AG04450 (cell line): Measurements from ENCODE around the gene PCDHGA6. TPM values are rescaled to one million over a fixed set of nuclear protein-coding genes. Genes with fewer than 3 reads are reported as not detected.

Experiments
- CTCF ChIA-PET: fragments of 300-600, 350-600 bp; formaldehyde crosslinking; extraction: SDS; loops from one replicate; lab custom pipeline; 2022; ENCODE audit warnings: antibody characterized with exemption, inconsistent platforms; lab: Charles Lee
- POLR2A ChIA-PET: fragments of 350-600 bp; formaldehyde crosslinking; extraction: SDS; loops from one replicate; lab custom pipeline; 2021; ENCODE audit warnings: antibody characterized with exemption, inconsistent platforms; lab: Yijun Ruan, JAX
- DNase-seq: peaks from one replicate; pipeline ENCODE4 v3.0.0-alpha.2; 2011; ENCODE audit warnings: low read depth, low spot score
- H3K27ac ChIP-seq: one replicate; pipeline ENCODE4 v1.5.1; 2012; ENCODE audit warnings: low read depth, low read length, control low read depth
- H3K27me3 ChIP-seq: one replicate; pipeline ENCODE4 v1.6.0; 2012; ENCODE audit warnings: low read length; ENCODE audit not compliant: control insufficient read depth, insufficient read depth
- H3K4me3 ChIP-seq: 2 replicates; pipeline ENCODE4 v1.5.1; 2011; ENCODE audit warnings: mild to moderate bottlenecking, low read depth, low read length, control low read depth
- H3K9me3 ChIP-seq: 2 replicates; pipeline ENCODE4 v1.5.1; 2012; ENCODE audit warnings: low read length; ENCODE audit not compliant: control insufficient read depth, insufficient read depth
- polyA plus RNA-seq: library from polyadenylated mRNA; depleted of rRNA; stranded (reverse); fragments of >200 nt; gene quantifications from 2 replicates; pipeline ENCODE4 v1.2.3, GENCODE V29; 2011
- TF ChIP-seq, protein P1 (sequence below): IDR thresholded peaks from 2 replicates; pipeline ENCODE4 v1.5.1; 2011; ENCODE audit warnings: low read depth, low read length, control low read depth, inconsistent platforms

Gene PCDHGA6
- polyA plus RNA-seq, 1 experiment: 4.8 TPM

DNA sequence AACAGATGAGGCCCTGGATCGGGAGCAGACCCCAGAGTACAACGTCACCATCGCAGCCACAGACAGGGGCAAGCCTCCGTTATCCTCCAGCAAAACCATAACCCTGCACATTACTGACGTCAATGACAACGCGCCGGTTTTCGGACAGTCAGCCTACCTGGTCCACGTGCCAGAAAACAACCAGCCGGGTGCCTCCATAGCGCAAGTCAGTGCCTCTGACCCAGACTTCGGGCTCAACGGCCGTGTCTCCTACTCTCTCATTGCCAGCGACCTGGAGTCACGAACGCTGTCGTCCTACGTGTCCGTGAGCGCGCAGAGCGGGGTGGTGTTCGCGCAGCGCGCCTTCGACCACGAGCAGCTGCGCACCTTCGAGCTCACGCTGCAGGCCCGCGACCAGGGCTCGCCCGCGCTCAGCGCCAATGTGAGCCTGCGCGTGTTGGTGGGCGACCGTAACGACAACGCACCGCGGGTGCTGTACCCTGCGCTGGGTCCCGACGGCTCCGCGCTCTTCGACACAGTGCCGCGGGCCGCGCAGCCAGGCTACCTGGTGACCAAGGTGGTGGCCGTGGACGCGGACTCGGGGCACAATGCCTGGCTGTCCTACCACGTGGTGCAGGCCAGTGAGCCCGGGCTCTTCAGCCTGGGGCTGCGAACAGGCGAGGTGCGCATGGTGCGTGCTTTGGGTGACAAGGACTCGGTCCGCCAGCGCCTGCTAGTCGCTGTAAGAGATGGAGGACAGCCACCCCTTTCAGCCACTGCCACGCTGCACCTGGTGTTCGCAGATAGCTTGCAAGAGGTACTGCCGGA, 45.6 kb downstream of the PCDHGA6 start:
- POLR2A ChIA-PET: interaction anchor here (0.6 kb wide), 1 partner anchor 99 kb away, joined by 4 read pairs; no protein-coding TSS in a partner anchor
- no peak overlapping the region for H3K4me3 ChIP-seq

DNA sequence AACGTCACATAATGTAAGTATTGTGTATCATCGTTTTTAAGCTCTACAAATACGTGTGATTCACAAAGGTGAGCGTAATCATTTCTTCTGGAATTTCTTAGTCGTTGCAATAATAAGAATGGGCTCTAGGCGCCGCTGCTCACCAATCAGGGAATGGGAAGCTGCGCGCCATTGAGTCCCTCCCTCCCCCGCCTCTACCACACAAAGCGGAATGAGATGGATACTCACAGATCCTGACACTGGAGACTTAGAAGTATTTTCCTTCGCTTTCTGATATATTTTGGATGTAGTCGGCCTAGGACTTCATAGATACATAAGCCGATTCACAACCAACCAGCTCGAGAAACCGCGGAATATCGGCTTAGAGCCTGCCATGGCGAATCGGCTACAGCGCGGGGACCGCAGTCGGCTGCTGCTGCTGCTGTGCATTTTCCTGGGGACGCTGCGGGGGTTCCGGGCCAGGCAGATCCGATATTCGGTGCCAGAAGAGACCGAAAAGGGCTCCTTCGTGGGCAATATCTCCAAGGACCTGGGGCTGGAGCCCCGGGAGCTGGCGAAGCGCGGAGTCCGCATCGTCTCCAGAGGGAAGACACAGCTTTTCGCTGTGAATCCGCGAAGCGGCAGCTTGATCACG, 47.3 kb downstream of the PCDHGA6 start, which contains the start of gene PCDHGA11:
Gene PCDHGA11, plus strand, starts transcription at position 197 of the 634 bp plus-strand sequence. Its CDS starts 177 bp downstream, at position 374.
- peaks cover 60% of the 10 kb centered on the region for H3K9me3 ChIP-seq
- CTCF ChIA-PET: interaction anchor here (0.7 to 7.6 kb wide), 13 partner anchors 9 to 146 kb away, joined by 3 to 106 read pairs (median 5); partner anchors contain the start of genes PCDHGA10, PCDHGA12, PCDHGB3 and PCDHGC3
- H3K27me3 ChIP-seq: no peaks in the 10 kb centered on the region
- POLR2A ChIA-PET: interaction anchor here (1.0 kb wide), 1 partner anchor 54 kb away, joined by 4 read pairs; no protein-coding TSS in a partner anchor
- TF ChIP-seq, protein P1, sequence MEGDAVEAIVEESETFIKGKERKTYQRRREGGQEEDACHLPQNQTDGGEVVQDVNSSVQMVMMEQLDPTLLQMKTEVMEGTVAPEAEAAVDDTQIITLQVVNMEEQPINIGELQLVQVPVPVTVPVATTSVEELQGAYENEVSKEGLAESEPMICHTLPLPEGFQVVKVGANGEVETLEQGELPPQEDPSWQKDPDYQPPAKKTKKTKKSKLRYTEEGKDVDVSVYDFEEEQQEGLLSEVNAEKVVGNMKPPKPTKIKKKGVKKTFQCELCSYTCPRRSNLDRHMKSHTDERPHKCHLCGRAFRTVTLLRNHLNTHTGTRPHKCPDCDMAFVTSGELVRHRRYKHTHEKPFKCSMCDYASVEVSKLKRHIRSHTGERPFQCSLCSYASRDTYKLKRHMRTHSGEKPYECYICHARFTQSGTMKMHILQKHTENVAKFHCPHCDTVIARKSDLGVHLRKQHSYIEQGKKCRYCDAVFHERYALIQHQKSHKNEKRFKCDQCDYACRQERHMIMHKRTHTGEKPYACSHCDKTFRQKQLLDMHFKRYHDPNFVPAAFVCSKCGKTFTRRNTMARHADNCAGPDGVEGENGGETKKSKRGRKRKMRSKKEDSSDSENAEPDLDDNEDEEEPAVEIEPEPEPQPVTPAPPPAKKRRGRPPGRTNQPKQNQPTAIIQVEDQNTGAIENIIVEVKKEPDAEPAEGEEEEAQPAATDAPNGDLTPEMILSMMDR: peak; percentile 54
- H3K4me3 ChIP-seq: peak within 1 kb of the TSS; percentile 50
- peak within 1 kb of the TSS; percentile 39 for H3K27ac ChIP-seq
- DNase-seq: no peak

More for the DNA sequence above, 45.6 kb downstream of the PCDHGA6 start:
- Histone ChIP-seq H3K27me3 (no peaks in the 10 kb centered on the region), H3K9me3 (peaks cover 69% of the 10 kb centered on the region), H3K27ac (no peak overlapping the region)
- no peak for DNase-seq
- TF ChIP-seq, protein P1: no peak
- CTCF ChIA-PET: interaction anchor here (0.6 to 7.6 kb wide), 3 partner anchors 19 to 144 kb away, joined by 3 to 107 read pairs (median 106); no protein-coding TSS in a partner anchor

DNA sequence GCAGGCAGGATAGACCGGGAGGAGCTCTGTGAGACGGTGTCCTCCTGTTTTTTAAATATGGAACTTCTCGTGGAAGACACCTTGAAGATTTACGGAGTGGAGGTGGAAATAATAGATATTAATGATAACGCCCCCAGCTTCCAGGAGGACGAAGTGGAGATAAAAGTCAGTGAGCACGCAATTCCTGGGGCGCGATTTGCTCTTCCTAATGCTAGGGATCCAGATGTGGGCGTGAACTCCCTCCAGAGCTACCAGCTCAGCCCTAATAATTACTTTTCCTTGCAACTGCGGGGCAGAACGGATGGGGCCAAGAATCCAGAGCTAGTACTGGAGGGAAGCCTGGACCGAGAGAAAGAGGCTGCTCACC, 47.8 kb downstream of the PCDHGA6 start:
- Histone ChIP-seq H3K27me3 (no peaks in the 10 kb centered on the region), H3K4me3 (peak overlapping the region; percentile 50), H3K9me3 (peaks cover 65% of the 10 kb centered on the region), H3K27ac (no peak overlapping the region)
- TF ChIP-seq, protein P1: no peak
- ChIA-PET POLR2A (interaction anchor here (1.0 kb wide), 1 partner anchor 54 kb away, joined by 4 read pairs; no protein-coding TSS in a partner anchor), CTCF (interaction anchor here (0.7 to 7.6 kb wide), 12 partner anchors 9 to 146 kb away, joined by 3 to 106 read pairs (median 5); partner anchors contain the start of genes PCDHGA10, PCDHGA12, PCDHGB3 and PCDHGC3)
- no peak for DNase-seq

DNA sequence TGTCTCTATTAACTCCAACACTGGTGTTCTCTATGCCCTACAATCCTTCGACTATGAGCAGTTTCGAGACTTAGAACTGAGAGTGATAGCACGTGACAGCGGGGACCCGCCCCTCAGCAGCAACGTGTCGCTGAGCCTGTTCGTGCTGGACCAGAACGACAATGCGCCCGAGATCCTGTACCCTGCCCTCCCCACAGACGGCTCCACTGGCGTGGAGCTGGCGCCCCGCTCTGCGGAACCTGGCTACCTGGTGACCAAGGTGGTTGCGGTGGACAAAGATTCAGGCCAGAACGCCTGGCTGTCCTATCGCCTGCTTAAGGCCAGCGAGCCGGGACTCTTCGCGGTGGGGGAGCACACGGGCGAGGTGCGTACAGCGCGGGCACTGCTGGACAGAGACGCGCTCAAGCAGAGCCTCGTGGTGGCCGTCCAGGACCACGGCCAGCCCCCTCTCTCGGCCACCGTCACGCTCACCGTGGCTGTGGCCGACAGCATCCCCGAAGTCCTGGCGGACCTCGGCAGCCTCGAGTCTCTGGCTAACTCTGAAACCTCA, 49.1 kb downstream of the PCDHGA6 start:
- CTCF ChIA-PET: interaction anchor here (2.1 to 7.6 kb wide), 3 partner anchors 135 to 145 kb away, joined by 5 to 106 read pairs (median 16); no protein-coding TSS in a partner anchor
- Histone ChIP-seq H3K9me3 (peaks cover 71% of the 10 kb centered on the region), H3K27ac (no peak overlapping the region), H3K27me3 (no peaks in the 10 kb centered on the region), H3K4me3 (no peak overlapping the region)
- POLR2A ChIA-PET: no interaction called here
- TF ChIP-seq, protein P1: no peak
- DNase-seq: no peak
